Common myeloid progenitor, CD34-positive (primary cell): ENCODE data around the gene PRTG.
A peak's percentile ranks its signal among the peaks of the same experiment; 100 is the strongest.

ENCODE experiments used
- CTCF ChIA-PET: fragments of 350-600 bp; sonication (Branson Sonifier 250); formaldehyde crosslinking; loops from one replicate; lab custom pipeline; 2021; ENCODE audit warnings: antibody characterized with exemption; lab: Charles Lee
- POLR2A ChIA-PET: fragments of 350-600 bp; sonication (Branson Sonifier 250); formaldehyde crosslinking; loops from one replicate; lab custom pipeline; 2021; ENCODE audit warnings: antibody characterized with exemption; lab: Charles Lee
- DNase-seq, 3 donors: peaks; one replicate each; pipeline versions ENCODE4 v3.0.0 to v3.0.0-alpha.2; 2013
- H3K27ac ChIP-seq, 2 experiments: 1 replicate in 1 of 2; 2 replicates in 1 of 2; pipeline ENCODE4 v1.7.0; 2013; ENCODE audit warnings: inconsistent platforms in 2 of 2, low read length in 2 of 2, mild to moderate bottlenecking in 2 of 2, low read depth in 1 of 2, moderate library complexity in 1 of 2; ENCODE audit not compliant: severe bottlenecking in 2 of 2, insufficient read depth in 1 of 2, poor library complexity in 1 of 2
- H3K27me3 ChIP-seq, 5 experiments: replicated peaks in 2 of 5; 1 replicate in 3 of 5; 2 replicates in 2 of 5; pipeline versions ENCODE4 v1.6.1 to v1.7.0; 2013; ENCODE audit warnings: low read length in 4 of 5, mild to moderate bottlenecking in 2 of 5, moderate library complexity in 2 of 5, inconsistent platforms in 1 of 5; ENCODE audit not compliant: insufficient read depth in 5 of 5, control insufficient read depth in 4 of 5
- H3K36me3 ChIP-seq, 4 experiments: 1 replicate in 2 of 4; 2 replicates in 2 of 4; pipeline versions ENCODE4 v1.6.1 to v1.7.0; 2013; ENCODE audit warnings: low read length in 3 of 4, control low read depth in 1 of 4, mild to moderate bottlenecking in 1 of 4; ENCODE audit not compliant: control insufficient read depth in 4 of 4, insufficient read depth in 4 of 4
- H3K4me1 ChIP-seq, 4 experiments: 1 replicate in 3 of 4; 2 replicates in 1 of 4; pipeline versions ENCODE4 v1.6.1 to v1.7.1; 2013; ENCODE audit warnings: low read length in 3 of 4, mild to moderate bottlenecking in 3 of 4, control low read depth in 1 of 4, inconsistent platforms in 1 of 4, moderate library complexity in 1 of 4; ENCODE audit not compliant: control insufficient read depth in 4 of 4, insufficient read depth in 4 of 4; ENCODE audit errors: control extremely low read depth in 1 of 4
- H3K4me3 ChIP-seq, 7 experiments: 1 replicate in 4 of 7; 2 replicates in 3 of 7; pipeline versions ENCODE4 v1.5.1 to v1.7.0; 2013; ENCODE audit warnings: mild to moderate bottlenecking in 7 of 7, low read length in 6 of 7, moderate library complexity in 6 of 7, inconsistent platforms in 2 of 7, low read depth in 2 of 7, control low read depth in 1 of 7; ENCODE audit not compliant: insufficient read depth in 4 of 7, control insufficient read depth in 1 of 7; ENCODE audit errors: extremely low read depth in 1 of 7
- H3K9me3 ChIP-seq, 5 experiments: 1 replicate in 4 of 5; 2 replicates in 1 of 5; pipeline versions ENCODE4 v1.6.1 to v1.7.1; 2013; ENCODE audit warnings: low read length in 4 of 5, mild to moderate bottlenecking in 2 of 5, inconsistent platforms in 1 of 5, low read depth in 1 of 5, moderate library complexity in 1 of 5; ENCODE audit not compliant: control insufficient read depth in 4 of 5, insufficient read depth in 2 of 5; ENCODE audit errors: control extremely low read depth in 1 of 5
- WGBS: methylation state at CpG from one replicate; pipeline ENCODE4 v1.1.5; 2013; ENCODE audit not compliant: insufficient coverage; 5-methylcytosine and 5-hydroxymethylcytosine counted together

The PRTG gene

GRCh38 chr15:55784286-55784685 is 41.3 kb upstream of the PRTG start:
- peaks cover 0 to 2% (median 0%) of the 10 kb centered on the region in 5 experiments for H3K9me3 ChIP-seq
- H3K27me3 ChIP-seq = no peaks in the 10 kb centered on the region
- DNase-seq = peak in 1 of 3 donors; percentile 5
- ChIA-PET POLR2A (no interaction called here), CTCF (no interaction called here)
- no peak overlapping the region for H3K27ac ChIP-seq
- H3K36me3 ChIP-seq = no peaks in the 10 kb centered on the region
- no peak overlapping the region for H3K4me3 ChIP-seq
- H3K4me1 ChIP-seq = peaks cover 0 to 11% (median 2%) of the 10 kb centered on the region in 4 experiments

GRCh38 chr15:55782901-55783300 is 39.9 kb upstream of the PRTG start:
- Histone ChIP-seq H3K9me3 (peaks cover 0 to 2% (median 0%) of the 10 kb centered on the region in 5 experiments), H3K4me3 (no peak overlapping the region), H3K36me3 (no peaks in the 10 kb centered on the region), H3K27ac (no peak overlapping the region), H3K27me3 (no peaks in the 10 kb centered on the region), H3K4me1 (peaks cover 0 to 11% (median 2%) of the 10 kb centered on the region in 4 experiments)
- CTCF ChIA-PET = interaction anchor here (1.0 kb wide), 1 partner anchor 9 kb away, joined by 4 read pairs; no protein-coding TSS in a partner anchor
- POLR2A ChIA-PET = no interaction called here
- 100% methylated on average over 2 of the region's 3 CpGs for WGBS
- DNase-seq = no peak

- CTCF ChIA-PET = no interaction called here
These were observed 37.3 kb upstream of the PRTG start for GRCh38 chr15:55780292-55780691.

GRCh38 chr15:55778932-55779331 is 36.0 kb upstream of the PRTG start:
- Histone ChIP-seq H3K9me3 (peaks cover 0 to 2% (median 0%) of the 10 kb centered on the region in 5 experiments), H3K4me3 (no peak overlapping the region), H3K27me3 (no peaks in the 10 kb centered on the region), H3K27ac (no peak overlapping the region), H3K4me1 (peaks cover 0 to 5% (median 0%) of the 10 kb centered on the region in 4 experiments), H3K36me3 (no peaks in the 10 kb centered on the region)
- WGBS = 100% methylated on average over 2 of the region's 3 CpGs
- CTCF ChIA-PET = no interaction called here
- POLR2A ChIA-PET = no interaction called here
- DNase-seq = no peak

More at GRCh38 chr15:55780292-55780691, 37.3 kb upstream of the PRTG start:
- Histone ChIP-seq H3K27me3 (no peaks in the 10 kb centered on the region), H3K9me3 (peaks cover 0 to 2% (median 0%) of the 10 kb centered on the region in 5 experiments), H3K4me3 (no peak overlapping the region), H3K36me3 (no peaks in the 10 kb centered on the region), H3K4me1 (peaks cover 0 to 11% (median 2%) of the 10 kb centered on the region in 4 experiments), H3K27ac (no peak overlapping the region)
- POLR2A ChIA-PET = no interaction called here
- WGBS = 80% methylated on average over 2 of the region's 2 CpGs
- no peak for DNase-seq

GRCh38 chr15:55775316-55775715 is 32.4 kb upstream of the PRTG start:
- H3K27me3 ChIP-seq = no peaks in the 10 kb centered on the region
- H3K9me3 ChIP-seq = no peaks in the 10 kb centered on the region
- ChIA-PET POLR2A (interaction anchor here (0.6 kb wide), 1 partner anchor 1825 kb away, joined by 3 read pairs; no protein-coding TSS in a partner anchor), CTCF (interaction anchor here (0.8 to 2.3 kb wide), 5 partner anchors 10 to 154 kb away, joined by 3 to 8 read pairs (median 4); no protein-coding TSS in a partner anchor)
- no peak overlapping the region for H3K4me3 ChIP-seq
- no peaks in the 10 kb centered on the region for H3K4me1 ChIP-seq
- H3K36me3 ChIP-seq = no peaks in the 10 kb centered on the region
- DNase-seq = no peak
- H3K27ac ChIP-seq = no peak overlapping the region
- WGBS = 90% methylated on average over 3 of the region's 4 CpGs

- Histone ChIP-seq H3K4me1 (no peaks in the 10 kb centered on the region), H3K27me3 (no peaks in the 10 kb centered on the region), H3K36me3 (no peaks in the 10 kb centered on the region), H3K9me3 (no peaks in the 10 kb centered on the region), H3K27ac (no peak overlapping the region), H3K4me3 (no peak overlapping the region)
- POLR2A ChIA-PET = no interaction called here
- CTCF ChIA-PET = interaction anchor here (0.6 to 2.3 kb wide), 7 partner anchors 9 to 165 kb away, joined by 3 to 8 read pairs (median 4); no protein-coding TSS in a partner anchor
- 76% methylated on average over 9 of the region's 9 CpGs for WGBS
- DNase-seq = peak; percentile 29 to 49 (median 40)
These were observed 31.4 kb upstream of the PRTG start for GRCh38 chr15:55774113-55774970.

GRCh38 chr15:55770806-55771205 is 27.9 kb upstream of the PRTG start:
- no peak overlapping the region for H3K4me3 ChIP-seq
- POLR2A ChIA-PET = no interaction called here
- no peak overlapping the region for H3K27ac ChIP-seq
- no peaks in the 10 kb centered on the region for H3K36me3 ChIP-seq
- H3K27me3 ChIP-seq = no peaks in the 10 kb centered on the region
- no peaks in the 10 kb centered on the region for H3K9me3 ChIP-seq
- 85% methylated on average over 4 of the region's 4 CpGs for WGBS
- DNase-seq = no peak
- peaks cover 0 to 7% (median 1%) of the 10 kb centered on the region in 4 experiments for H3K4me1 ChIP-seq
- CTCF ChIA-PET = no interaction called here
